Ishikawa (cell line): ENCODE data around the gene HOXC10.

Source experiments
- CEBPB ChIP-seq: IDR thresholded peaks from 2 replicates; pipeline ENCODE4 v1.6.1; 2012
- CREB1 ChIP-seq: IDR thresholded peaks from 2 replicates; pipeline ENCODE4 v1.6.1; 2012; ENCODE audit warnings: low read depth
- EGR1 ChIP-seq: IDR thresholded peaks from 2 replicates; pipeline ENCODE4 v1.6.1; 2012
- EP300 ChIP-seq: IDR thresholded peaks from 2 replicates; pipeline ENCODE4 v1.6.1; 2012; ENCODE audit warnings: borderline replicate concordance
- FOXM1 ChIP-seq: IDR thresholded peaks from 2 replicates; pipeline ENCODE4 v1.6.1; 2012; ENCODE audit warnings: low read depth, borderline replicate concordance
- NFIC ChIP-seq: IDR thresholded peaks from 2 replicates; pipeline ENCODE4 v1.6.1; 2012
- RAD21 ChIP-seq: IDR thresholded peaks from 2 replicates; pipeline ENCODE4 v1.6.1; 2012; ENCODE audit warnings: low read depth
- TAF1 ChIP-seq: IDR thresholded peaks from 2 replicates; pipeline ENCODE4 v1.6.1; 2012; ENCODE audit warnings: low read depth, mild to moderate bottlenecking
- TCF12 ChIP-seq: IDR thresholded peaks from 2 replicates; pipeline ENCODE4 v1.6.1; 2012; ENCODE audit warnings: low read depth
- TEAD4 ChIP-seq: IDR thresholded peaks from 2 replicates; pipeline ENCODE4 v1.6.1; 2012
- YY1 ChIP-seq: IDR thresholded peaks from 2 replicates; pipeline ENCODE4 v1.6.1; 2012; ENCODE audit warnings: low read depth
- ZBTB7A ChIP-seq: IDR thresholded peaks from 2 replicates; pipeline ENCODE4 v1.6.1; 2012; ENCODE audit warnings: low read depth
- TF ChIP-seq, protein P1 (sequence below): IDR thresholded peaks from 2 replicates; pipeline ENCODE4 v1.6.1; 2012; ENCODE audit warnings: low read depth, mild to moderate bottlenecking
- TF ChIP-seq, protein P2 (sequence below): IDR thresholded peaks from 2 replicates; pipeline ENCODE4 v1.6.1; 2012
- TF ChIP-seq, protein P3 (sequence below): IDR thresholded peaks from 2 replicates; pipeline ENCODE4 v1.6.1; 2012

HOXC10 gene

DNA sequence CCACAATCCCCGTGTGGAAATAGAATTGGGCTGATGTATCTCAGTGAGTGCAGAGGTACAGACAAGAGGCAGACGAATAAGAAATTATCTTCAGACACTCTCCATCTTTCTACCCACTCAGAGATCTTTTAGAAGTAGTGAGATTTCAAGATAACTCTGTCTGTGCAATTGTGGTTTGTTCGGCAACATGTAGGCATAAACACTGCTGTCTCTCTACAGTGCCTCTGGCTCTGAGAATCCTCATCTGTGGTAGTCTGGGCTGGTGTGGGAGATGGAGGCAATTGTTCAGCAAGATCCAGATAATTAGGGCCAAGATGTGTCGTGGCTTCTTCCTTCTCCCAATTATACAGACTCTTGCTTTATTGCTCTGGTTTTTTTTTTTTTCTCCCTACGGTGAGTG, 43.2 kb upstream of the HOXC10 start:
- TF ChIP-seq, protein P1, sequence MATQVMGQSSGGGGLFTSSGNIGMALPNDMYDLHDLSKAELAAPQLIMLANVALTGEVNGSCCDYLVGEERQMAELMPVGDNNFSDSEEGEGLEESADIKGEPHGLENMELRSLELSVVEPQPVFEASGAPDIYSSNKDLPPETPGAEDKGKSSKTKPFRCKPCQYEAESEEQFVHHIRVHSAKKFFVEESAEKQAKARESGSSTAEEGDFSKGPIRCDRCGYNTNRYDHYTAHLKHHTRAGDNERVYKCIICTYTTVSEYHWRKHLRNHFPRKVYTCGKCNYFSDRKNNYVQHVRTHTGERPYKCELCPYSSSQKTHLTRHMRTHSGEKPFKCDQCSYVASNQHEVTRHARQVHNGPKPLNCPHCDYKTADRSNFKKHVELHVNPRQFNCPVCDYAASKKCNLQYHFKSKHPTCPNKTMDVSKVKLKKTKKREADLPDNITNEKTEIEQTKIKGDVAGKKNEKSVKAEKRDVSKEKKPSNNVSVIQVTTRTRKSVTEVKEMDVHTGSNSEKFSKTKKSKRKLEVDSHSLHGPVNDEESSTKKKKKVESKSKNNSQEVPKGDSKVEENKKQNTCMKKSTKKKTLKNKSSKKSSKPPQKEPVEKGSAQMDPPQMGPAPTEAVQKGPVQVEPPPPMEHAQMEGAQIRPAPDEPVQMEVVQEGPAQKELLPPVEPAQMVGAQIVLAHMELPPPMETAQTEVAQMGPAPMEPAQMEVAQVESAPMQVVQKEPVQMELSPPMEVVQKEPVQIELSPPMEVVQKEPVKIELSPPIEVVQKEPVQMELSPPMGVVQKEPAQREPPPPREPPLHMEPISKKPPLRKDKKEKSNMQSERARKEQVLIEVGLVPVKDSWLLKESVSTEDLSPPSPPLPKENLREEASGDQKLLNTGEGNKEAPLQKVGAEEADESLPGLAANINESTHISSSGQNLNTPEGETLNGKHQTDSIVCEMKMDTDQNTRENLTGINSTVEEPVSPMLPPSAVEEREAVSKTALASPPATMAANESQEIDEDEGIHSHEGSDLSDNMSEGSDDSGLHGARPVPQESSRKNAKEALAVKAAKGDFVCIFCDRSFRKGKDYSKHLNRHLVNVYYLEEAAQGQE: no peak
- no peak for TF ChIP-seq EP300
- no peak for TF ChIP-seq EGR1
- TF ChIP-seq CREB1: no peak
- TF ChIP-seq FOXM1: no peak
- TF ChIP-seq TAF1: no peak
- no peak for TF ChIP-seq NFIC
- no peak for TF ChIP-seq RAD21
- TF ChIP-seq, protein P2, sequence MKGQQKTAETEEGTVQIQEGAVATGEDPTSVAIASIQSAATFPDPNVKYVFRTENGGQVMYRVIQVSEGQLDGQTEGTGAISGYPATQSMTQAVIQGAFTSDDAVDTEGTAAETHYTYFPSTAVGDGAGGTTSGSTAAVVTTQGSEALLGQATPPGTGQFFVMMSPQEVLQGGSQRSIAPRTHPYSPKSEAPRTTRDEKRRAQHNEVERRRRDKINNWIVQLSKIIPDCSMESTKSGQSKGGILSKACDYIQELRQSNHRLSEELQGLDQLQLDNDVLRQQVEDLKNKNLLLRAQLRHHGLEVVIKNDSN: no peak
- no peak for TF ChIP-seq CEBPB
- TF ChIP-seq TCF12: no peak
- TF ChIP-seq TEAD4: no peak
- no peak for TF ChIP-seq ZBTB7A
- TF ChIP-seq, protein P3, sequence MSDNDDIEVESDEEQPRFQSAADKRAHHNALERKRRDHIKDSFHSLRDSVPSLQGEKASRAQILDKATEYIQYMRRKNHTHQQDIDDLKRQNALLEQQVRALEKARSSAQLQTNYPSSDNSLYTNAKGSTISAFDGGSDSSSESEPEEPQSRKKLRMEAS: no peak
- no peak for TF ChIP-seq YY1

DNA sequence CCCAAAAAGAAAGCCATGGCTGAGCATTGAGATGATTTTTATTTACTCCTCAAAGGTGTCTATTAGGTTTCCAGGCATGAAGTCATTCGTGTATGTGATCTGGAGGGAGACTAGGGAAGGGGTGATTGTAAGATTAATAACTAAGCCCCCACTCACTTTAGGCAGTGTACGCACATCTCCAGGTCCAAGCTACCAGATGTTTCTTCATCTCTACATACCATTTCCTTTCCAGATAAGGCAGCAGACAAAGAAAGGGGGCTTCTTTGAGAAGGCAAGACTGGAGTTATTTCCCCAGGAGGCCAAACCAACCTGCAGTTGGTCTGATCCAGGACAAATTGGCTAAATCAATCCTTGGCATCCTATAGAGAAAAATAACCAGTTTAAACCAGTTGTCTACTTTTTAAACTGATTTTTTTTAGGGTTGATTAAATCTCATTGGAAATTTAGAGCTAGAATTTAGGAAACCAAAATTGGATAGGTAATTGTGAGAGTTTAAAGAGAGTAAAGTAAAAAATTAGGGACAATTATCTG, 42.4 kb upstream of the HOXC10 start:
- TF ChIP-seq EP300 (no peak), CEBPB (no peak), ZBTB7A (no peak), YY1 (no peak), EGR1 (no peak), CREB1 (no peak), TAF1 (no peak), FOXM1 (no peak), RAD21 (no peak), TCF12 (no peak)
- TF ChIP-seq, protein P2: no peak
- TF ChIP-seq, protein P3: no peak
- TF ChIP-seq, protein P1: no peak

DNA sequence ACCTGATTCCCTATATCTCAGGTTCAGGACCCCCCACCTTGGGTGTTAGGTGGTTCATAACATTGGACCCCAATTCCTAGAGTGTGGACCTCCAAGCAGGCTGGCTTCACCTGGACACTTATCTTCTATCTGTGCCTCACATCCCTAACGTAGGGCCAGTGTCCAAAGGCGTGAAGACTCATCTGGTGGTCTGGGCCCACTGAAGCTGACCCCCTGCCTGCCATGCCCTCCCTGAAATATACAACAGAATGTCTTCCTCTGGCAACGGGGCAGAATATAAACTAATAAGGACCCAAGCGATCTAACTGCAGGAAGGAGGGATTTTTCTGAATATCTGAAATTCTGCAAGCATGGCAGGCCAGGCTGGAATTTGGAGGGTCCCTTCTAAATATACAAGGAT, 40.7 kb upstream of the HOXC10 start:
- TF ChIP-seq EP300 (no peak), TAF1 (no peak), YY1 (no peak)

DNA sequence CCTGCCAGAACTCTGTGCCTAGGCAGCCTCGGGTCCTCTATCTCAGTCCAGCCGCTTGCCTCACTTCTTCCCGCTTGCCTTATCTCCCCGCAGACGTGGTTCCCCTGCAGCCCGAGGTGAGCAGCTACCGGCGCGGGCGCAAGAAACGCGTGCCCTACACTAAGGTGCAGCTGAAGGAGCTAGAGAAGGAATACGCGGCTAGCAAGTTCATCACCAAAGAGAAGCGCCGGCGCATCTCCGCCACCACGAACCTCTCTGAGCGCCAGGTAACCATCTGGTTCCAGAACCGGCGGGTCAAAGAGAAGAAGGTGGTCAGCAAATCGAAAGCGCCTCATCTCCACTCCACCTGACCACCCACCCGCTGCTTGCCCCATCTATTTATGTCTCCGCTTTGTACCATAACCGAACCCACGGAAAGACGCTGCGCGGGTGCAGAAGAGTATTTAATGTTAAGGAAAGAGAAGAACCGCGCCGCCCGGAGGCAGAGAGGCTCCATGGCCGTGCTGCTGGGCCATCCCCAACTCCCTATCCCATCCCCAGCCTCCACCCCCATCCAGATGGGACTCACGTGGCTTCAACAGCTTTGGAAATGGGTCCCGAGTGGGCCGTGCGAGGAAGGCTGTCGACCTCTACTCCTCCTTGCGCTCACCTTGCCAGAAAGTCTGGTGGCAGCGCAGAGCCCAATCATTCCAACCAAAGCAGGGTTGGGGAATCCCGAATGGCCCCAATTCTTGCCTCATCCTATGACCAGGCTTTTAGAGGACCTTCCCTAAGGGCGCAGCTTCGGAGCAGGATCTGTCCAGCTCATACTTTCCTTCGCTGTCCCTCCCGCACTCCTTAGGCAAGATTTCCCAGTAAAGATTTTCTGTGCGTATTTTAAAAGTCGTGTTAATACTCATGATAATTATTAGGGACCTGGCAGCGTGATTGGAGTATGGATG, 39.8 kb upstream of the HOXC10 start:
- no peak for TF ChIP-seq CREB1
- TF ChIP-seq, protein P2: no peak
- TF ChIP-seq YY1: no peak
- TF ChIP-seq FOXM1: no peak
- no peak for TF ChIP-seq TCF12
- no peak for TF ChIP-seq TEAD4
- no peak for TF ChIP-seq EGR1
- no peak for TF ChIP-seq RAD21
- TF ChIP-seq, protein P1: no peak
